ENCODE measurements around the gene MARK1. TPM values are rescaled to one million over a fixed set of nuclear protein-coding genes. Genes with fewer than 3 reads are reported as not detected.

MARK1 gene
- 0.72 and 1.5 TPM in 2 replicates for total RNA-seq

- Histone ChIP-seq H4K20me1 (ENCODE audit: insufficient read depth, low read length) (no peaks in the 10 kb centered on the region), H2AFZ (ENCODE audit: low read length) (peak within 1 kb of the TSS; percentile 81), H3K27me3 (ENCODE audit: insufficient read depth, low read length) (peaks cover 57% of the 10 kb centered on the region), H3K4me1 (ENCODE audit: insufficient read depth, low read length) (peaks cover 4% of the 10 kb centered on the region), H3K27ac (ENCODE audit: low read depth, low read length) (no peak within 1 kb of the TSS), H3K4me2 (ENCODE audit: insufficient read depth, low read length) (peak within 1 kb of the TSS; percentile 81), H3K9me3 (ENCODE audit: low read depth, low read length) (no peaks in the 10 kb centered on the region), H3K79me2 (ENCODE audit: insufficient read depth, low read length) (no peaks in the 10 kb centered on the region), H3K36me3 (ENCODE audit: insufficient read depth, low read length) (no peaks in the 10 kb centered on the region), H3K4me3 (ENCODE audit: insufficient read depth, low read length) (peak within 1 kb of the TSS; percentile 70)
- TF ChIP-seq CTCF (IDR thresholded peaks at IDR 0.05; ENCODE audit: extremely low read depth, low read depth, low read length): no peak
- peak; percentile 90 for DNase-seq (ENCODE audit: insufficient read length, low spot score, missing footprints)
Measured at GRCh38 chr1:220527908-220528678, at the start of gene MARK1. MARK1 (plus strand) TSS chr1:220528136; CDS start chr1:220528823, 687 bp downstream.

- Histone ChIP-seq H3K4me1 (ENCODE audit: insufficient read depth, low read length) (no peaks in the 10 kb centered on the region), H3K36me3 (ENCODE audit: insufficient read depth, low read length) (no peaks in the 10 kb centered on the region), H3K4me2 (ENCODE audit: insufficient read depth, low read length) (no peak overlapping the region), H4K20me1 (ENCODE audit: insufficient read depth, low read length) (no peaks in the 10 kb centered on the region), H3K9me3 (ENCODE audit: low read depth, low read length) (no peaks in the 10 kb centered on the region), H3K27ac (ENCODE audit: low read depth, low read length) (no peak overlapping the region), H2AFZ (ENCODE audit: low read length) (no peak overlapping the region), H3K27me3 (ENCODE audit: insufficient read depth, low read length) (no peaks in the 10 kb centered on the region), H3K79me2 (ENCODE audit: insufficient read depth, low read length) (no peaks in the 10 kb centered on the region), H3K4me3 (ENCODE audit: insufficient read depth, low read length) (no peak overlapping the region)
- DNase-seq (ENCODE audit: insufficient read length, low spot score, missing footprints): no peak
- no peak for TF ChIP-seq CTCF (IDR thresholded peaks at IDR 0.05; ENCODE audit: extremely low read depth, low read depth, low read length)
Measured at GRCh38 chr1:220483700-220484099, 44.2 kb upstream of the MARK1 start.

- Histone ChIP-seq H3K79me2 (ENCODE audit: insufficient read depth, low read length) (no peaks in the 10 kb centered on the region), H3K36me3 (ENCODE audit: insufficient read depth, low read length) (no peaks in the 10 kb centered on the region), H2AFZ (ENCODE audit: low read length) (no peak overlapping the region), H3K27me3 (ENCODE audit: insufficient read depth, low read length) (no peaks in the 10 kb centered on the region), H3K4me1 (ENCODE audit: insufficient read depth, low read length) (no peaks in the 10 kb centered on the region), H3K4me3 (ENCODE audit: insufficient read depth, low read length) (no peak overlapping the region), H4K20me1 (ENCODE audit: insufficient read depth, low read length) (no peaks in the 10 kb centered on the region), H3K27ac (ENCODE audit: low read depth, low read length) (no peak overlapping the region), H3K4me2 (ENCODE audit: insufficient read depth, low read length) (no peak overlapping the region), H3K9me3 (ENCODE audit: low read depth, low read length) (no peaks in the 10 kb centered on the region)
- no peak for DNase-seq (ENCODE audit: insufficient read length, low spot score, missing footprints)
- TF ChIP-seq CTCF (IDR thresholded peaks at IDR 0.05; ENCODE audit: extremely low read depth, low read depth, low read length): no peak
Measured at GRCh38 chr1:220484135-220484534, 43.8 kb upstream of the MARK1 start.

DNA sequence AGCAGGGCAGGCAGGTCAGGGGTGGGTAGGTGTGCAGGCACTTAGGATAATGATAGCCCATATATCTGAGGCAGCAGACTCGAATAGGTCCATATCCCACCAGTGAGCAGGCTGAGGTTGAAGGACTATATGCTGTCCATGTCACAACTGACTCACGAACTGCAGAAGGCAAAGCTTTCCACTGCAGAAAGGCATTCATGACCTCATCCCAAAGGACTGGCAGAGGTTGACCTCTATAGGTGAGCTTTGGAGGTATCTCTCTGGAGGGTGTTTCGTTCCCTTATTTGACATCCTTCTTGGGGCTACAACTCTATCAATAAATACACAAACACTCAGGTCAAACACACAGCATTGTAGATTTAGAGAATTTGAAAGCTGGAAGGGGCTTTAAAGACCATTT is 42.8 kb upstream of the MARK1 start:
- H3K27me3 ChIP-seq (ENCODE audit: insufficient read depth, low read length): no peaks in the 10 kb centered on the region
- no peak overlapping the region for H3K27ac ChIP-seq (ENCODE audit: low read depth, low read length)
- no peaks in the 10 kb centered on the region for H4K20me1 ChIP-seq (ENCODE audit: insufficient read depth, low read length)
- H3K36me3 ChIP-seq (ENCODE audit: insufficient read depth, low read length): no peaks in the 10 kb centered on the region
- no peaks in the 10 kb centered on the region for H3K4me1 ChIP-seq (ENCODE audit: insufficient read depth, low read length)
- no peak overlapping the region for H2AFZ ChIP-seq (ENCODE audit: low read length)
- no peaks in the 10 kb centered on the region for H3K9me3 ChIP-seq (ENCODE audit: low read depth, low read length)
- H3K4me3 ChIP-seq (ENCODE audit: insufficient read depth, low read length): no peak overlapping the region
- TF ChIP-seq CTCF (IDR thresholded peaks at IDR 0.05; ENCODE audit: extremely low read depth, low read depth, low read length): no peak
- no peak for DNase-seq (ENCODE audit: insufficient read length, low spot score, missing footprints)
- no peak overlapping the region for H3K4me2 ChIP-seq (ENCODE audit: insufficient read depth, low read length)
- H3K79me2 ChIP-seq (ENCODE audit: insufficient read depth, low read length): no peaks in the 10 kb centered on the region

Data from osteoblast (primary cell).